GM21717 (cell line): ENCODE data around the gene MYOCOS.
"Not testable (repeated sequence)": the region's sequence is repeated elsewhere in the genome, so short reads cannot be mapped to it uniquely, and the experiment has no call there.

Source experiments
- ATAC-seq: cut with Tn5 transposase; IDR thresholded peaks from one replicate; pipeline ENCODE4 v1.9.1; 2021; ENCODE audit warnings: mild to moderate bottlenecking, moderate library complexity; ENCODE audit not compliant: unreplicated experiment

Gene MYOCOS

GRCh38 chr1:171622152-171622462, at the start of gene MYOCOS:
MYOCOS (plus strand) TSS chr1:171622243; CDS start chr1:171623884, 1,641 bp downstream.
- no peak for ATAC-seq

- no peak for ATAC-seq
Measured at GRCh38 chr1:171576144-171576543, 45.9 kb upstream of the MYOCOS start.

DNA sequence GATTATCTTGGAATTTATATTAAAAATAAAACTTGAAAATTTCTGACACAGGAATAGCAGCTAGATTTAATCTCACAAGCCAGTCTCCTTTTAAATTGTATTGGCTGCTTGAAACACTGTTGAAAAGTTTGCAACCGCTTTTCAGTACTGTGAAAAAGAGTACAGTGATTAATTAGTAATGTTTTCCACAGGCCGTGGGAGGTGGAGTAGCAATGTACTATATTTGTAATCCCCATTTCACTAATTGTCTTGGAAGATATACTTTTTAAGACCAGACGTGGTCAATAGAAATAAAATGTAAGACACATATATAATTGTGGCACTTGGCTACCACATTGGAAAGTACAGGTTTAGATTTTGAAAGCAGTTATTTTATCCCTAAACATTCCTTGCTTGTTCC, 40.8 kb upstream of the MYOCOS start:
- ATAC-seq, result no peak

DNA sequence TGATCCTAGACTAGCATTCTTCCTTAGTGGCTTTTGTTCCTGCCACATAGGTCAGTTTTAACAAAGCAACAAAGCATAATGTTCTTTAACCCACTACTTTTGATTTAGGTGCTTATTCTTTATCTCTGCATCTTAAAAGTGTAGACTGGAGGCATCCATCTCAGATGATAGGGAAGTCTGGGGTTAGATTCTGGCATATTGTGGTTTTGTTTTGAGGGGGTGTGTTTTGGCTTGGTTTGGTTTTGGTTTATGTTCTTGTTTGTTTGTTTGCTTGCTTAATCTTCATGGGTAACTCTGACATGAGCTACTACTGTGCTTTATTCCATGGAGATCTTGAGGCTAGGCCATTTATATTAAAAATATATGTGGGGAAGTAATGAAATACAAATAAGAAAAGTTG, 40.3 kb upstream of the MYOCOS start:
- ATAC-seq, result no peak

GRCh38 chr1:171582589-171582988, 39.5 kb upstream of the MYOCOS start:
- no peak for ATAC-seq

DNA sequence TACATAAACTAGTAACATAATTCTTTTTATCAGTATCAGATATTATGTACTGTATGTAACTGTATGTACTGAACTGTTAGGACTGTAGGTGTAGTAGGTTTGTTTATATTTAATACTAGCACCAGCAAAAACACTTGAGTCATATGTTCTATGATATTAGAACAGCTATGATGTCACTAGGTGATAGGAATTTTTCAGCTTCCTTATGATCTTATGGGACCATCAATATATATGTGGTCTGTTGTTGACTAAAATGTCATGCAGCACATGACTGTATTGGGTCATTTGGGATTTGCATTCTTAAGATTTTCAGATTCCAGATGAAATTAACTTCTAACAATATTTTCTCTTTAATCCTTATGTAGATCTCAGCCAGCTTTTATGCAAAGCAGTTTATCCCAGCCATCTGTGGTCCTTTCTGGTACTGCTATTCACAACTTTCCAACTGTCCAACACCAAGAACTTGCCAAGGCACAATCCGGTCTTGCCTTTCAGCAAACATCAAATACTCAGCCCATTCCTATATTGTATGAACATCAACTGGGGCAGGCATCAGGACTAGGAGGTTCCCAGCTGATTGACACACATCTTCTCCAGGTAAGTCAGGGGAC, 38.3 kb upstream of the MYOCOS start:
- no peak for ATAC-seq

GRCh38 chr1:171585715-171586114, 36.3 kb upstream of the MYOCOS start:
- no peak for ATAC-seq

- no peak for ATAC-seq
Measured at GRCh38 chr1:171588230-171588629, 33.8 kb upstream of the MYOCOS start.

DNA sequence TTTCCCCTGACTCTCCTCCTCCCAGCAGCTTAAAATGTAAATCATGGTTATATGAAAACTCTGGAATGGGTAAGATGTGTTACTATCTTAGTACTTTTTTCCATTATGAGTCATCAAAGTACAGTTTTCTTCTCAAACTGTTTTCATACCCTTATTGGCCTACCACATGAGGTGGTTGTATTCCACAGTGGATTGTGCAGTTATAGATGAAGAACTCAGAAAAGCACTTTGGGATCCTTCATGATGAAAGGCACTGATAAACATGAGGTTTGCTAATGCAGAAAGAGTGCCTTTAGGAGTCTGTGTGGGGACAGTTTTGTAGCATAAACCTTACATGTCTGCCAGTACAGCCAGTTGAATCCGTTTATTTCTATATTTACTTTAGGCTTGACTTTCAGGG, 32.0 kb upstream of the MYOCOS start:
- ATAC-seq, result no peak

DNA sequence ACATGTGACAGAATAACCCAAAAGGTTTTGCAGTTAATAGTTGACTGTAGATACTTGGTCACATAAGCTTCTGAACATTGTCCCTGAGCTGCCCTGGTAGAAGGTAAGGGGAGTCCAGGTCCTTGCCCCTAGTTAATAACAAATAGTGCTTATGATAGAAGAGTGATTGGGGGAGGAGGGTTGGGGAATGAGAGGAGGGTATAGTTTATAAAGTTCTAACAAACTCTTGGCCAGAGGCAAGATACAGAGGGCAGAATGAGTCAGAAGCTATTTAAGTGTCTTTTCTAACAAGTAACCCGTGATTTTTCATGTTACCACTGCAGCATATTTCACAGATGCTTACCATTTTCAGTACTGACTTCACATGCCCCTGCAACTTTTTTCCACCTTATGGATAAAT, 26.7 kb upstream of the MYOCOS start:
- ATAC-seq, result no peak

GRCh38 chr1:171596119-171596518, 25.9 kb upstream of the MYOCOS start:
- ATAC-seq, result no peak

GRCh38 chr1:171596705-171597104, 25.3 kb upstream of the MYOCOS start:
- ATAC-seq, result no peak

DNA sequence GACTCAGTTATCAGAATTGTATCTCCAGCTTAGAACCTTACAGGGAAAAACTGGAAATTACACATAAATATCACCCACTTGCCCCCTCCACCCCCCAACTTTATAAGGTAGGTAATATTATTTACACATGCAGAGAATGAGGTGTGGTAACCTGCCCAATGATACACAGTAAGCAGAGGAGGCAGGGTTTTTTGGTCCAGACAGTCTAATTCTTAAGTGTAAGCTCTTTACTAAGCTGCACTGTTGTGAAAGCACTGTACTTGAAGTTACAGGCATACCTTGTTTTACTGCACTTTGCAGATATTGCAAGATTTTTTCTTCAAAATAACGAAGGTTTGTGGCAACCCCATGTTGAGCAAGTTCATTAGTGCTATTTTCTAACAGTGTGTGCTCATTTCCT, 24.8 kb upstream of the MYOCOS start:
- ATAC-seq, result no peak

DNA sequence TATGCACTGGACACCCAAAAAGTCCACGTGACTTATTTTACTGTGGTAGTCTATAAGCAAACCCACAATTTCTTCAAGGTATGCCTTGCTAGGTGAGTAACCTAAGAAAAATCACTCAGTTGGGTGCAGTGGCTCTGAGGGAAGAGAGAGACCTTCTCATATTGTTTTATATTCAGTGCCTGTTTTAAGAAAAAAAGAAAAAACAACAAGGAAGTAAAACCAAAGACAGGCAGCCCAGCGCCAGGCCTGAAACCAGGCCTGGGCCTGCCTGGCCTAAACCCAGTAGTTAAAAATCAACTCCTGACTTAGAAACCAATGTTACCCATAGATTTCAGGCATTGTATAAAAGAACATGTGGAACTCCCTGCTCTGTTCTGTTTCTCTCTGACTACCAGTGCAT, 21.7 kb upstream of the MYOCOS start:
- not testable (repeated sequence) for ATAC-seq

- no peak for ATAC-seq
Measured at GRCh38 chr1:171600862-171601261, 21.2 kb upstream of the MYOCOS start.

GRCh38 chr1:171603042-171603441, 19.0 kb upstream of the MYOCOS start:
- not testable (repeated sequence) for ATAC-seq

GRCh38 chr1:171606402-171606941, 15.6 kb upstream of the MYOCOS start:
- no peak for ATAC-seq

- ATAC-seq, result no peak
Measured at GRCh38 chr1:171610385-171610784, 11.7 kb upstream of the MYOCOS start.

- no peak for ATAC-seq
Measured at GRCh38 chr1:171611306-171611705, 10.7 kb upstream of the MYOCOS start.

GRCh38 chr1:171613282-171613681, 8.8 kb upstream of the MYOCOS start:
- ATAC-seq, result no peak

- ATAC-seq, result peak; percentile 69
Measured at GRCh38 chr1:171615122-171615906, 6.7 kb upstream of the MYOCOS start.

DNA sequence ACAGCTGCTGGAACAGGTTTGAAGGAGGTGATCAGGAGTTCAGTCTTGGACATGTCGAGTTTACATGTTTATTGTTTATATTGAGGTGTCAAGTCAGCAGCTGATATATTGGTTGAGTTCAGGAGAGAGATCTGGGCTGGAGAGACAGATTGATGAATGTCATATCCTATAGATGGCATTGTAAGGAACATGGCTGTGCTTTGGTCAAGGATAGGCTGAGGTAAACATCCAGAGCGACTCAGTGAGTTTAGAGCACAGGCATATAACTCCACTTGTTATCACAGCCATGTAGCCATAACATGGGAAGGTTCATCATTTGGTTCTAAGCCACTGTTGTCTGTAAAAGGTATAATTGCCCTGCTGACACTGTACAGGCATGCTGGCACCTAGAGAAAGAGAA, 5.5 kb upstream of the MYOCOS start:
- ATAC-seq, result no peak
